ENCODE results near the gene FCRL6.

FCRL6 gene

DNA sequence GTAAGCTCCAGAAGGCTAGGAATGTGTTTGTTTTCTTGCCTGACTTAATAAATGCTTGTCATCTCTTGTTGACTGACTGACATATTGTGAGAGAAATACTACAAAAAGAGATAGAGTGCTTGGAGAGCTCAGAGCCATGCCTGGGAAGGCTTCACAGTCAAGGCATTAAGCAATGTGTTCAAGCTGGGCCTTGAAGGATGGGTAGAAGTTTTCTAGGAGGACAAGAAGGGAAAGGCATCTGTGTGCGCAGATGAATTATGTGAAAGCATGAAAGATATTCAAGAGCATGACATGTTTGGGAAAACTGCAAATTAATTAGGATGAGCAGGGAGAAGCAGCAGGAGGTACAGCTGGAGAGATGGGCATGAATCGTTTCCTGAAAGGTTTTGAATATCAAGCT, 30.1 kb downstream of the FCRL6 start:
- TF ChIP-seq, protein P1, sequence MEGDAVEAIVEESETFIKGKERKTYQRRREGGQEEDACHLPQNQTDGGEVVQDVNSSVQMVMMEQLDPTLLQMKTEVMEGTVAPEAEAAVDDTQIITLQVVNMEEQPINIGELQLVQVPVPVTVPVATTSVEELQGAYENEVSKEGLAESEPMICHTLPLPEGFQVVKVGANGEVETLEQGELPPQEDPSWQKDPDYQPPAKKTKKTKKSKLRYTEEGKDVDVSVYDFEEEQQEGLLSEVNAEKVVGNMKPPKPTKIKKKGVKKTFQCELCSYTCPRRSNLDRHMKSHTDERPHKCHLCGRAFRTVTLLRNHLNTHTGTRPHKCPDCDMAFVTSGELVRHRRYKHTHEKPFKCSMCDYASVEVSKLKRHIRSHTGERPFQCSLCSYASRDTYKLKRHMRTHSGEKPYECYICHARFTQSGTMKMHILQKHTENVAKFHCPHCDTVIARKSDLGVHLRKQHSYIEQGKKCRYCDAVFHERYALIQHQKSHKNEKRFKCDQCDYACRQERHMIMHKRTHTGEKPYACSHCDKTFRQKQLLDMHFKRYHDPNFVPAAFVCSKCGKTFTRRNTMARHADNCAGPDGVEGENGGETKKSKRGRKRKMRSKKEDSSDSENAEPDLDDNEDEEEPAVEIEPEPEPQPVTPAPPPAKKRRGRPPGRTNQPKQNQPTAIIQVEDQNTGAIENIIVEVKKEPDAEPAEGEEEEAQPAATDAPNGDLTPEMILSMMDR (IDR thresholded peaks at IDR 0.05; ENCODE audit: low read depth, low read length), result no peak
- no peak overlapping the region for H3K4me3 ChIP-seq (ENCODE audit: low read depth, low read length)

DNA sequence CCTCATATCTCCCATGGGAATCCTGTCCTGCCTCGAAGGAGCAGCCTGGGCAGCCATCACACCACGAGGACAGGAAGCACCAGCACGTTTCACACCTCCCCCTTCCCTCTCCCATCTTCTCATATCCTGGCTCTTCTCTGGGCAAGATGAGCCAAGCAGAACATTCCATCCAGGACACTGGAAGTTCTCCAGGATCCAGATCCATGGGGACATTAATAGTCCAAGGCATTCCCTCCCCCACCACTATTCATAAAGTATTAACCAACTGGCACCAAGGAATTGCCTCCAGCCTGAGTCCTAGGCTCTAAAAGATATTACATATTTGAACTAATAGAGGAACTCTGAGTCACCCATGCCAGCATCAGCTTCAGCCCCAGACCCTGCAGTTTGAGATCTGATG, 33.2 kb downstream of the FCRL6 start:
- no peak overlapping the region for H3K4me3 ChIP-seq (ENCODE audit: low read depth, low read length)
- TF ChIP-seq, protein P1 (IDR thresholded peaks at IDR 0.05; ENCODE audit: low read depth, low read length), result no peak

GRCh38 chr1:159835862-159836525, 33.8 kb downstream of the FCRL6 start:
- no peak overlapping the region for H3K4me3 ChIP-seq (ENCODE audit: low read depth, low read length)
- TF ChIP-seq, protein P1 (IDR thresholded peaks at IDR 0.05; ENCODE audit: low read depth, low read length), result no peak

DNA sequence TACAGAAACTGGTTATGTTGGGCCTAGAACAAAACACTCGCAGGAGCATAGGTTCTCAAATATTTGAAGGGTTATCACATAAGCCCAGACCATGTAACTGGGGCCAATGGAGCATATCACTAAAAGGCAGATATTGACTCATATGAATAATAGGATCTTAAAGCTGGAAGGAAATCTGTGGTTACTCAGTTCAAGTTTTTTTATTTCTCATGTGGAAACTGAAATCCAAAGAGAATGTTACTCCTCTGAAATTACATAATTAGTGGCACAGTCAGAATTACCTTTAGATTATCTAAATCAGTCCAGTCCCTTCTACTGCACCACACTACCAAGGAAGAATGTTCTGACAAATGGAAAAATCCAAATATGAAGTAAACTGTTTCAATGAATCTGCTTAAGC, 36.6 kb downstream of the FCRL6 start:
- no peak overlapping the region for H3K4me3 ChIP-seq (ENCODE audit: low read depth, low read length)
- TF ChIP-seq, protein P1 (IDR thresholded peaks at IDR 0.05; ENCODE audit: low read depth, low read length), result no peak

DNA sequence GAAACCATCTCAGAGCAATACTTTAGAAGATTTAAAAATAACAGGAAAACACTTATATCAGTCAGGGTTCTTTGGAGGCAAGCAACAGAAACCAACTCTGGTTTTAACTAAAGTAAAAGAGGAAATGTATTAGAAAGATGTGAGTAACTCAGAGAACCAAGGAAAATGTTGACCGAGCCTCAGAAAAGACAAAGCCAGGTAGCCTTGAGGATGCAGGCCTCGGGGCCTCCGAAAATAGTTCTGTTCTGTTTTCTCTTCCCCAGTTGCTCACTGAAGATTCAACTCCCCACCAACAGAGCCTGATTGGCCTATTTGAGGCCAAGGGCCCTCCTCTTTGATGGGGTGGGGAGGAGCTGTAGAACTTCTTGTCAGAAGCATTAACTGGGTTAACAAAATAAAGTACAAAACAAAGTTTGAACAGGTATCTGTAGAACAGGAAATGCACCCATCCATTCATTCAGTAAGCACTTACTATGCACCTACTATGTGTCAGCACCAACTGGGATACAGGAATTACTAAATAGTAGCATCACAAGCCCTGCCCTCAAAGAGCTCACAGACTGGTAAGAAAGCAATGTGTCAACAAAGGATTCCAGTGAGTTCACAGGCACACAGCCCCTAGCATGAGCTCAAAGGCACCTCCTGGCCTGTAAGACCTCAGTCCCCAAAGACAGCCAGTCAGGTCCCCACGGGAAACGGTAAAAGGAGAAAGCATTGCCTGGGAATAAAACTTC, 37.1 kb downstream of the FCRL6 start:
- no peak overlapping the region for H3K4me3 ChIP-seq (ENCODE audit: low read depth, low read length)
- TF ChIP-seq, protein P1 (IDR thresholded peaks at IDR 0.05; ENCODE audit: low read depth, low read length), result no peak

GRCh38 chr1:159841749-159842148, 39.6 kb downstream of the FCRL6 start:
- TF ChIP-seq, protein P1 (IDR thresholded peaks at IDR 0.05; ENCODE audit: low read depth, low read length), result no peak
- no peak overlapping the region for H3K4me3 ChIP-seq (ENCODE audit: low read depth, low read length)

DNA sequence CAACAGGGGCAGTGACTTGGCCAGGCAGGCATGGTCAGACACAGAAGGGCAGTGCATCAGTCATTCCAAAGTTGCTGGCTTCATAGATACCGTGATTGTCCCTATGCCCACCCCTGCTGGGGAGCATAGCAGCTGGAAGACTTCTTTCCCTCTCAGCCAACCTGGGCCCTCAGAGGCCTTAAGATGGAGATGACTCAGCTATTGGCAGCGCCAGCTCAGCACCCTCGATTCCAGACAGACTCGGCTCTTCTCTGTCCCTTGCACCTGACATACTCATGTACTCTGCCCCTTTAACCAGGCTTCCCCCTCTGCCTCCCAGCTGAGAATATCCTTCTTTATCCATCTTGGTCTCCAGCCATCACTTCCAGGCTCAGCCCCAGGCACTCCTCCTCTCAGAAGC, 41.3 kb downstream of the FCRL6 start:
- TF ChIP-seq, protein P1 (IDR thresholded peaks at IDR 0.05; ENCODE audit: low read depth, low read length), result no peak
- H3K4me3 ChIP-seq (ENCODE audit: low read depth, low read length), result no peak overlapping the region

Measured in WI38 (cell line).